Neural cell (in vitro differentiated cells): Measurements from ENCODE around the gene CATSPERD. TPM values are rescaled to one million over a fixed set of nuclear protein-coding genes. Genes with fewer than 3 reads are reported as not detected.

Experiments
- H2AFZ ChIP-seq: fragments of 200-600, 300-800 bp; sonication (generic), shearing (Covaris generic); 2 replicates; pipeline ENCODE4 v1.6.0; 2014; ENCODE audit warnings: low read depth, mild to moderate bottlenecking, antibody characterized with exemption, low read length, moderate library complexity
- H3F3A ChIP-seq: fragments of 200-600 bp; shearing (Covaris generic); 2 replicates; pipeline ENCODE4 v1.6.1; 2016; ENCODE audit warnings: mild to moderate bottlenecking, moderate library complexity, mixed read lengths, antibody characterized with exemption, low read length; ENCODE audit not compliant: insufficient read depth, poor library complexity, severe bottlenecking
- H3K27ac ChIP-seq: fragments of 200-600, 300-800 bp; sonication (generic), shearing (Covaris generic); 2 replicates; pipeline ENCODE4 v1.5.1; 2014; ENCODE audit warnings: mild to moderate bottlenecking, low read length, moderate library complexity
- H3K27me3 ChIP-seq: fragments of 300-800, 200-600 bp; sonication (generic), shearing (Covaris generic); 2 replicates; pipeline ENCODE4 v1.6.0; 2014; ENCODE audit warnings: mild to moderate bottlenecking, low read depth, low read length, moderate library complexity; ENCODE audit not compliant: insufficient read depth
- H3K36me3 ChIP-seq: fragments of 300-800, 200-600 bp; sonication (generic), shearing (Covaris generic); 2 replicates; pipeline ENCODE4 v1.5.1; 2014; ENCODE audit warnings: mild to moderate bottlenecking, antibody characterized with exemption, low read length, moderate library complexity; ENCODE audit not compliant: insufficient read depth
- H3K4me2 ChIP-seq: fragments of 300-800, 200-600 bp; sonication (generic), shearing (Covaris generic); 2 replicates; pipeline ENCODE4 v1.6.0; 2014; ENCODE audit warnings: mild to moderate bottlenecking, low read length
- H3K4me3 ChIP-seq: fragments of 300-800, 200-600 bp; sonication (generic), shearing (Covaris generic); 2 replicates; pipeline ENCODE4 v1.5.1; 2014; ENCODE audit warnings: mild to moderate bottlenecking, low read length, moderate library complexity
- H3K79me2 ChIP-seq: fragments of 200-600 bp; shearing (Covaris generic); replicated peaks from 2 replicates; pipeline ENCODE4 v1.6.0; 2014; ENCODE audit warnings: mild to moderate bottlenecking, low read length, moderate library complexity; ENCODE audit not compliant: insufficient read depth
- H3K9ac ChIP-seq: fragments of 300-800, 200-600 bp; sonication (generic), shearing (Covaris generic); 2 replicates; pipeline ENCODE4 v1.6.1; 2016; ENCODE audit warnings: mild to moderate bottlenecking, low read length, mixed read lengths
- H3K9me2 ChIP-seq: fragments of 200-600 bp; shearing (Covaris generic); 2 replicates; pipeline ENCODE4 v1.6.1; 2016; ENCODE audit warnings: mild to moderate bottlenecking, low read length, mixed read lengths; ENCODE audit not compliant: insufficient read depth
- H3K9me3 ChIP-seq: fragments of 200-600, 300-800 bp; sonication (generic), shearing (Covaris generic); 2 replicates; pipeline ENCODE4 v1.6.1; 2016; ENCODE audit warnings: mild to moderate bottlenecking, mixed run types, low read length, moderate library complexity, mixed read lengths
- H4K20me1 ChIP-seq: fragments of 200-600 bp; shearing (Covaris generic); 2 replicates; pipeline ENCODE4 v1.6.1; 2016; ENCODE audit warnings: mild to moderate bottlenecking, mixed run types; ENCODE audit not compliant: insufficient read depth
- EP300 ChIP-seq: fragments of 450-650 bp; conservative IDR thresholded peaks from 2 replicates; pipeline ENCODE4 v1.6.1; 2014; ENCODE audit warnings: antibody characterized with exemption, mild to moderate bottlenecking, moderate library complexity; ENCODE audit not compliant: poor library complexity, severe bottlenecking
- EZH2 ChIP-seq: fragments of 200-600, 300-800 bp; shearing (Covaris generic), sonication (generic); IDR thresholded peaks from 2 replicates; pipeline ENCODE4 v1.6.1; 2014; ENCODE audit warnings: antibody characterized with exemption, low read length, borderline replicate concordance, mild to moderate bottlenecking; ENCODE audit not compliant: insufficient read depth, poor library complexity, severe bottlenecking
- MXI1 ChIP-seq: fragments of 450-650 bp; conservative IDR thresholded peaks from 2 replicates; pipeline ENCODE4 v1.6.1; 2014; ENCODE audit warnings: antibody characterized with exemption, mild to moderate bottlenecking; ENCODE audit not compliant: poor library complexity, severe bottlenecking
- POLR2AphosphoS5 ChIP-seq: IDR thresholded peaks from 2 replicates; pipeline ENCODE4 v1.6.1; 2012
- RAD21 ChIP-seq: fragments of 450-650 bp; conservative IDR thresholded peaks from 2 replicates; pipeline ENCODE4 v1.6.1; 2014; ENCODE audit warnings: antibody characterized with exemption, mild to moderate bottlenecking, moderate library complexity
- SMC3 ChIP-seq: fragments of 450-650 bp; conservative IDR thresholded peaks from 2 replicates; pipeline ENCODE4 v1.6.1; 2014; ENCODE audit warnings: antibody characterized with exemption, mild to moderate bottlenecking, moderate library complexity; ENCODE audit not compliant: poor library complexity
- TAF1 ChIP-seq: IDR thresholded peaks from 2 replicates; pipeline ENCODE4 v1.6.1; 2012; ENCODE audit warnings: low read depth
- polyA plus RNA-seq: library from polyadenylated mRNA; depleted of rRNA; stranded (reverse); fragments of >200 nt; gene quantifications from 2 replicates; pipeline ENCODE4 v1.2.3, GENCODE V29; 2014
- TF ChIP-seq, protein P1 (sequence below): IDR thresholded peaks from 2 replicates; pipeline ENCODE4 v1.6.1; 2012; ENCODE audit warnings: borderline replicate concordance
- TF ChIP-seq, protein P2 (sequence below): fragments of 450-650 bp; IDR thresholded peaks from 2 replicates; pipeline ENCODE4 v1.5.1; 2014; ENCODE audit warnings: antibody characterized with exemption, mild to moderate bottlenecking, moderate library complexity; ENCODE audit not compliant: poor library complexity, severe bottlenecking

The CATSPERD gene
- polyA plus RNA-seq, 1 donor from 2014 or later = not detected

DNA sequence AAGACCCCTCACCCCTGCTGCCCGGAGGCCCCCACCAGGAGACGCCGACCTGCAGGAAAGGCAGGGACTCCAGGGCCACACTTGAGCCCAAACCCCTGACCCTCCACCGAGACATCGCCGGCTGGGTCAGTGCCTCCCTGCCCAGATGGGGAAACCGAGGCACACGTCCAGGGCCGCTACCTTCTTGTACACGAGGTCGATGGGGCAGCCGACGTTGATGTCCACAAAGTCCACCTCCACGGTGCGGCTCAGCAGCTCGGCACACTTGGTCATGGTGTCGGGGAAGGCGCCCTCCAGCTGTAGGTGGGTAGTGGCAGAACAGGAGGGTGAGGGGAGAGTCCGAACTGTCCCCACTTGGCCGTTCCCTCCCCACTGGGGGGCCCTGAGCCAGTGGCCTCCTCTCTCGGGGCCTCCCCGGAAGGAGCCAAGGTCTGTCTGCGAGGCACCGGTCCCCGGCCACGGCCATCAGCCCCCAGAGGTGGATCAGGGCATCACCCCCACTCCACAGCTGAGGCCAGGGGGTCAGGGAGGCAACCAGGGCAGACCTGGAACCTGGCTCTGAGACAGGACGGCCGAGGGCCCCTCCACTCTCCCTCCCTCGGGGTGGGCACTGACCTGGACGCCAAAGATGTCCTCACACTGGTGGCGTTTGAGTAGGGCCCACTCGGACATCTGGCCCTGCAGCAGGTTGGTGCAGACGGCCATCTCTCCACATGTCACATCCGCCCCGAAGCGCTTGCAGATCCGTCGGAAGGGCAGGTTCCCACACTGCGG lies 67.2 kb downstream of the CATSPERD start:
- H3F3A ChIP-seq = no peaks in the 10 kb centered on the region
- H3K27me3 ChIP-seq = no peaks in the 10 kb centered on the region
- H3K4me3 ChIP-seq = no peak overlapping the region
- H3K79me2 ChIP-seq = no peaks in the 10 kb centered on the region
- H3K9me2 ChIP-seq = no peaks in the 10 kb centered on the region
- H3K4me2 ChIP-seq = no peak overlapping the region
- no peaks in the 10 kb centered on the region for H4K20me1 ChIP-seq
- no peaks in the 10 kb centered on the region for H3K36me3 ChIP-seq
- no peak overlapping the region for H3K9ac ChIP-seq
- no peak for TF ChIP-seq MXI1
- no peak for TF ChIP-seq RAD21
- no peak for TF ChIP-seq EZH2
- TF ChIP-seq TAF1 = no peak
- no peak for TF ChIP-seq POLR2AphosphoS5
- TF ChIP-seq, protein P1, sequence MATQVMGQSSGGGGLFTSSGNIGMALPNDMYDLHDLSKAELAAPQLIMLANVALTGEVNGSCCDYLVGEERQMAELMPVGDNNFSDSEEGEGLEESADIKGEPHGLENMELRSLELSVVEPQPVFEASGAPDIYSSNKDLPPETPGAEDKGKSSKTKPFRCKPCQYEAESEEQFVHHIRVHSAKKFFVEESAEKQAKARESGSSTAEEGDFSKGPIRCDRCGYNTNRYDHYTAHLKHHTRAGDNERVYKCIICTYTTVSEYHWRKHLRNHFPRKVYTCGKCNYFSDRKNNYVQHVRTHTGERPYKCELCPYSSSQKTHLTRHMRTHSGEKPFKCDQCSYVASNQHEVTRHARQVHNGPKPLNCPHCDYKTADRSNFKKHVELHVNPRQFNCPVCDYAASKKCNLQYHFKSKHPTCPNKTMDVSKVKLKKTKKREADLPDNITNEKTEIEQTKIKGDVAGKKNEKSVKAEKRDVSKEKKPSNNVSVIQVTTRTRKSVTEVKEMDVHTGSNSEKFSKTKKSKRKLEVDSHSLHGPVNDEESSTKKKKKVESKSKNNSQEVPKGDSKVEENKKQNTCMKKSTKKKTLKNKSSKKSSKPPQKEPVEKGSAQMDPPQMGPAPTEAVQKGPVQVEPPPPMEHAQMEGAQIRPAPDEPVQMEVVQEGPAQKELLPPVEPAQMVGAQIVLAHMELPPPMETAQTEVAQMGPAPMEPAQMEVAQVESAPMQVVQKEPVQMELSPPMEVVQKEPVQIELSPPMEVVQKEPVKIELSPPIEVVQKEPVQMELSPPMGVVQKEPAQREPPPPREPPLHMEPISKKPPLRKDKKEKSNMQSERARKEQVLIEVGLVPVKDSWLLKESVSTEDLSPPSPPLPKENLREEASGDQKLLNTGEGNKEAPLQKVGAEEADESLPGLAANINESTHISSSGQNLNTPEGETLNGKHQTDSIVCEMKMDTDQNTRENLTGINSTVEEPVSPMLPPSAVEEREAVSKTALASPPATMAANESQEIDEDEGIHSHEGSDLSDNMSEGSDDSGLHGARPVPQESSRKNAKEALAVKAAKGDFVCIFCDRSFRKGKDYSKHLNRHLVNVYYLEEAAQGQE = no peak
- TF ChIP-seq, protein P2, sequence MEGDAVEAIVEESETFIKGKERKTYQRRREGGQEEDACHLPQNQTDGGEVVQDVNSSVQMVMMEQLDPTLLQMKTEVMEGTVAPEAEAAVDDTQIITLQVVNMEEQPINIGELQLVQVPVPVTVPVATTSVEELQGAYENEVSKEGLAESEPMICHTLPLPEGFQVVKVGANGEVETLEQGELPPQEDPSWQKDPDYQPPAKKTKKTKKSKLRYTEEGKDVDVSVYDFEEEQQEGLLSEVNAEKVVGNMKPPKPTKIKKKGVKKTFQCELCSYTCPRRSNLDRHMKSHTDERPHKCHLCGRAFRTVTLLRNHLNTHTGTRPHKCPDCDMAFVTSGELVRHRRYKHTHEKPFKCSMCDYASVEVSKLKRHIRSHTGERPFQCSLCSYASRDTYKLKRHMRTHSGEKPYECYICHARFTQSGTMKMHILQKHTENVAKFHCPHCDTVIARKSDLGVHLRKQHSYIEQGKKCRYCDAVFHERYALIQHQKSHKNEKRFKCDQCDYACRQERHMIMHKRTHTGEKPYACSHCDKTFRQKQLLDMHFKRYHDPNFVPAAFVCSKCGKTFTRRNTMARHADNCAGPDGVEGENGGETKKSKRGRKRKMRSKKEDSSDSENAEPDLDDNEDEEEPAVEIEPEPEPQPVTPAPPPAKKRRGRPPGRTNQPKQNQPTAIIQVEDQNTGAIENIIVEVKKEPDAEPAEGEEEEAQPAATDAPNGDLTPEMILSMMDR = no peak
- no peak for TF ChIP-seq EP300
- no peak for TF ChIP-seq SMC3
- no peak overlapping the region for H3K27ac ChIP-seq
- no peak overlapping the region for H2AFZ ChIP-seq
- no peaks in the 10 kb centered on the region for H3K9me3 ChIP-seq

DNA sequence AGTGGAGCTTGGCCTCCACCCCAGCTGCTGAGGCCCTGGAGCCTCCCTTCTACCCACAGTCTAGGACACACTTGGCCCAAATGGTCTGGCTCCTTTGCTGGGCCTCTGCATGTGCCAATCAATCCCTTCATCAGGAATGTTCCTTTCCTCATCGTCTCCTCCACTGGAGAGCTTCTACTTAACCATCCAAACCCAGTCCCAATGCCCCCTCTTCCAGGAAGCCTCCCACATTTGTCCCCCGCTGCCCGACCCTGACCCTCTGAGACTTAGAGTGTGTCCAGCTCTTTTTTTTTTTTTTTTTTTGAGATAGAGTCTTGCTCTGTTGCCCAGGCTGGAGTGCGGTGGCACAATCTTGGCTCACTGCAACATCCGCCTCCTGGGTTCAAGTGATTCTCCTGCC lies 68.0 kb downstream of the CATSPERD start:
- Histone ChIP-seq H3K36me3 (no peaks in the 10 kb centered on the region), H4K20me1 (no peaks in the 10 kb centered on the region)

More for the DNA sequence above, 68.0 kb downstream of the CATSPERD start:
- H3K4me2 ChIP-seq = no peak overlapping the region
- no peak overlapping the region for H2AFZ ChIP-seq
- no peak overlapping the region for H3K9ac ChIP-seq
- no peaks in the 10 kb centered on the region for H3K27me3 ChIP-seq
- no peak for TF ChIP-seq RAD21
- no peak for TF ChIP-seq EP300
- TF ChIP-seq POLR2AphosphoS5 = no peak
- no peak for TF ChIP-seq MXI1
- TF ChIP-seq, protein P2 = no peak
- TF ChIP-seq TAF1 = no peak
- no peak for TF ChIP-seq EZH2
- TF ChIP-seq, protein P1 = no peak
- TF ChIP-seq SMC3 = no peak
- no peak overlapping the region for H3K4me3 ChIP-seq
- H3K79me2 ChIP-seq = no peaks in the 10 kb centered on the region
- H3K9me3 ChIP-seq = no peaks in the 10 kb centered on the region
- H3K27ac ChIP-seq = no peak overlapping the region
- no peaks in the 10 kb centered on the region for H3F3A ChIP-seq
- no peaks in the 10 kb centered on the region for H3K9me2 ChIP-seq
